Caco-2 (cell line): ENCODE measurements around the gene CNTNAP1. TPM values are rescaled to one million over a fixed set of nuclear protein-coding genes. Genes with fewer than 3 reads are reported as not detected.
A peak's percentile ranks its signal among the peaks of the same experiment; 100 is the strongest.

ENCODE experiments used
- BruUV-seq: library from RNA; stranded (reverse); fragments of 400-500 nt; replicated peaks from 2 replicates; lab custom pipeline; 2021; lab: Mats Ljungman, UMichigan
- CTCF ChIA-PET: fragments of 300-600 bp; sonication (Branson Sonifier 250); formaldehyde crosslinking; loops from one replicate; lab custom pipeline; 2022; ENCODE audit warnings: antibody characterized with exemption; lab: Charles Lee
- POLR2A ChIA-PET: fragments of 300-600 bp; sonication (Branson Sonifier 250); formaldehyde crosslinking; loops from one replicate; lab custom pipeline; 2022; ENCODE audit warnings: antibody characterized with exemption; lab: Charles Lee
- DNase-seq, 2 experiments: peaks; one replicate each; pipeline versions ENCODE4 v3.0.0 to v3.0.0-alpha.2; 2020 to 2022
- H3K27me3 ChIP-seq: replicated peaks from 2 replicates; pipeline ENCODE4 v1.6.0; 2011; ENCODE audit warnings: low read length; ENCODE audit not compliant: control insufficient read depth, insufficient read depth
- H3K36me3 ChIP-seq: 2 replicates; pipeline ENCODE4 v1.5.1; 2011; ENCODE audit warnings: low read length; ENCODE audit not compliant: control insufficient read depth, insufficient read depth
- H3K4me1 ChIP-seq: fragments of 250-450 bp; sonication (Bioruptor Pico); 2 replicates; pipeline ENCODE4 v1.5.1; 2020; ENCODE audit warnings: mild to moderate bottlenecking
- H3K4me3 ChIP-seq: 2 replicates; pipeline ENCODE4 v1.5.1; 2011; ENCODE audit warnings: low read depth, mild to moderate bottlenecking, control low read depth, low read length
- H3K9me3 ChIP-seq: fragments of 250-450 bp; sonication (Bioruptor Pico); 2 replicates; pipeline ENCODE4 v1.5.1; 2020; ENCODE audit warnings: mild to moderate bottlenecking, moderate library complexity
- H3K27ac Mint-ChIP-seq: one replicate; pipeline ENCODE4 v1.8.0; 2022; ENCODE audit warnings: mixed read lengths; ENCODE audit not compliant: unreplicated experiment
- H3K27me3 Mint-ChIP-seq: one replicate; pipeline ENCODE4 v1.8.0; 2022; ENCODE audit warnings: mixed read lengths; ENCODE audit not compliant: insufficient read depth, unreplicated experiment
- H3K36me3 Mint-ChIP-seq: one replicate; pipeline ENCODE4 v1.8.0; 2022; ENCODE audit warnings: mild to moderate bottlenecking, mixed read lengths; ENCODE audit not compliant: insufficient read depth, unreplicated experiment
- H3K4me1 Mint-ChIP-seq: one replicate; pipeline ENCODE4 v1.8.0; 2022; ENCODE audit warnings: low read depth, mixed read lengths; ENCODE audit not compliant: unreplicated experiment
- H3K4me3 Mint-ChIP-seq: one replicate; pipeline ENCODE4 v1.8.0; 2022; ENCODE audit warnings: mild to moderate bottlenecking, moderate library complexity, mixed read lengths; ENCODE audit not compliant: unreplicated experiment
- H3K9me3 Mint-ChIP-seq: one replicate; pipeline ENCODE4 v1.8.0; 2022; ENCODE audit warnings: mixed read lengths; ENCODE audit not compliant: unreplicated experiment
- CTCF ChIP-seq, 2 experiments: fragments of 200-600 bp in 1 of 2; IDR thresholded peaks; 1 replicate in 1 of 2; 2 replicates in 1 of 2; pipeline versions ENCODE4 v1.5.1 to v1.8.0; 2011 to 2022; ENCODE audit warnings: antibody characterized with exemption in 1 of 2, control low read depth in 1 of 2, inconsistent platforms in 1 of 2, low read depth in 1 of 2, low read length in 1 of 2, mild to moderate bottlenecking in 1 of 2, moderate library complexity in 1 of 2; ENCODE audit not compliant: insufficient read depth in 1 of 2, severe bottlenecking in 1 of 2, unreplicated experiment in 1 of 2
- intact Hi-C: fragments of 100-400 bp; cut with micrococcal nuclease; formaldehyde crosslinking; loops from one replicate; pipeline ENCODE4 v1.10.0; 2022; ENCODE audit not compliant: unreplicated experiment
- total RNA-seq: library from RNA; stranded (reverse); gene quantifications from 2 replicates; pipeline ENCODE4 v1.2.3, GENCODE V29; 2022

The CNTNAP1 gene
- total RNA-seq, 1 experiment from 2014 or later, result 7.2 TPM

GRCh38 chr17:42673266-42673884 lies 9.0 kb upstream of the CNTNAP1 start:
- H3K27ac Mint-ChIP-seq, result no peak overlapping the region
- H3K27me3 Mint-ChIP-seq, result no peaks in the 10 kb centered on the region
- Histone ChIP-seq H3K36me3 (peaks cover 2% of the 10 kb centered on the region), H3K4me1 (peaks cover 18% of the 10 kb centered on the region), H3K27me3 (no peaks in the 10 kb centered on the region), H3K4me3 (no peak overlapping the region), H3K9me3 (no peaks in the 10 kb centered on the region)
- POLR2A ChIA-PET, result no interaction called here
- H3K4me3 Mint-ChIP-seq, result no peak overlapping the region
- CTCF ChIA-PET, result interaction anchor here (0.6 to 0.9 kb wide), 3 partner anchors 14 to 69 kb away, joined by 3 read pairs; partner anchors contain the start of gene TUBG2
- TF ChIP-seq CTCF (IDR thresholded peaks at IDR 0.05; ENCODE audit: insufficient read depth in 1 of 2, low read depth in 1 of 2, low read length in 1 of 2, severe bottlenecking in 1 of 2, unreplicated experiment in 1 of 2), result no peak
- intact Hi-C loops, result no loop called here
- BruUV-seq, result no TSS peak
- no peaks in the 10 kb centered on the region for H3K9me3 Mint-ChIP-seq
- H3K36me3 Mint-ChIP-seq, result peaks cover 57% of the 10 kb centered on the region
- no peaks in the 10 kb centered on the region for H3K4me1 Mint-ChIP-seq
- DNase-seq, result no peak

GRCh38 chr17:42673885-42674754 lies 8.2 kb upstream of the CNTNAP1 start:
- TF ChIP-seq CTCF (IDR thresholded peaks at IDR 0.05; ENCODE audit: insufficient read depth in 1 of 2, low read depth in 1 of 2, low read length in 1 of 2, severe bottlenecking in 1 of 2, unreplicated experiment in 1 of 2), result peak; percentile 38 to 42
- Mint-ChIP-seq H3K36me3 (peaks cover 50% of the 10 kb centered on the region), H3K4me3 (peak overlapping the region; percentile 89), H3K9me3 (no peaks in the 10 kb centered on the region), H3K27ac (peak overlapping the region; percentile 63), H3K27me3 (no peaks in the 10 kb centered on the region), H3K4me1 (no peaks in the 10 kb centered on the region)
- Histone ChIP-seq H3K27me3 (no peaks in the 10 kb centered on the region), H3K9me3 (no peaks in the 10 kb centered on the region), H3K36me3 (peaks cover 2% of the 10 kb centered on the region), H3K4me3 (no peak overlapping the region), H3K4me1 (peaks cover 18% of the 10 kb centered on the region)
- CTCF ChIA-PET, result interaction anchor here (0.6 to 1.3 kb wide), 4 partner anchors 15 to 96 kb away, joined by 3 to 4 read pairs (median 3); partner anchors contain the start of gene TUBG2
- intact Hi-C loops, result no loop called here
- peak in 1 of 2 experiments; percentile 31 for DNase-seq
- BruUV-seq, result no TSS peak
- POLR2A ChIA-PET, result no interaction called here

DNA sequence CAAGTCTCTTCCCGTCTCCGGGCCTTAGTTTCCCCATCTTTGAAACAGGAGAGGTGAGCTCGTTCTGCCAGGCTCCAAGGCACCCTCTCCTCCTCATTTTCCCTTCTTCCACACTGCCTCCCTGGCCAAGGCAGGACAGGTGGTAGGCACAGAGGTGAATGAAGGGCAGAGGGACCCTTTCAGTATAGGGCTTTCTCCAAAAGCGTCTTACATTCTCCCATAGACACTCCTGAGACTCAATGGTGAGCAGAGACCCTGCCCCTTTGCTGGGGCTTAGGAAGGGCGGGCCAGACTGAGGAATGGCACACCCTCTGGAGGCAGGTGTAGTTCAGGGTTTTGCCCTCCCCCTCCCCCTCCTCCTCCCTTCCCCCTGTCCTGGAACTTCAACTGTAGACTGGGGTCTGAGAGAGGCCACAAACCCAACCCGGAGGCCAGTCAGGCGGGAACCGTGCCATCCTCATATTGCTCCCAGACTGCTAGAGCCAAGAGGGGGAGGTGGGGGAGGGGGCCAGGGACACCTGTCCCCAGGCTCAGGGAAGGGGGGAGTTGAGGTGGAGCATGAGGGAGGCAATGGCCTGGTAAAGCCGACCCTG lies 7.5 kb upstream of the CNTNAP1 start:
- CTCF ChIA-PET, result interaction anchor here (0.8 to 1.3 kb wide), 2 partner anchors 56 to 96 kb away, joined by 3 to 4 read pairs; no protein-coding TSS in a partner anchor
- no peaks in the 10 kb centered on the region for H3K27me3 ChIP-seq
- H3K27ac Mint-ChIP-seq, result peak overlapping the region; percentile 63
- H3K27me3 Mint-ChIP-seq, result no peaks in the 10 kb centered on the region
- H3K9me3 Mint-ChIP-seq, result no peaks in the 10 kb centered on the region
- H3K4me1 Mint-ChIP-seq, result no peaks in the 10 kb centered on the region
- no TSS peak for BruUV-seq
- peaks cover 48% of the 10 kb centered on the region for H3K36me3 Mint-ChIP-seq
- no peaks in the 10 kb centered on the region for H3K9me3 ChIP-seq
- H3K4me3 ChIP-seq, result peak overlapping the region; percentile 85
- peaks cover 18% of the 10 kb centered on the region for H3K4me1 ChIP-seq
- H3K4me3 Mint-ChIP-seq, result peak overlapping the region; percentile 89
- TF ChIP-seq CTCF (IDR thresholded peaks at IDR 0.05; ENCODE audit: insufficient read depth in 1 of 2, low read depth in 1 of 2, low read length in 1 of 2, severe bottlenecking in 1 of 2, unreplicated experiment in 1 of 2), result no peak
- intact Hi-C loops, result loop anchor here (5.0 kb wide), 1 partner anchor 87 kb away; the partner anchor contains the start of gene RAMP2
- DNase-seq, result peak in 1 of 2 experiments; percentile 30
- POLR2A ChIA-PET, result no interaction called here
- H3K36me3 ChIP-seq, result peaks cover 2% of the 10 kb centered on the region
